GM23338 (cell line): ENCODE measurements around the gene GNAI1.

Experiments used
- CREB1 ChIP-seq: fragments of 250-450 bp; sonication (Bioruptor Pico); IDR thresholded peaks from 2 replicates; pipeline ENCODE4 v1.5.0; 2020; ENCODE audit warnings: low read depth, mild to moderate bottlenecking, moderate library complexity
- CTCF ChIP-seq, 2 experiments: fragments of 200-600 bp in 1 of 2; sonication (generic) in 1 of 2; conservative IDR thresholded peaks; 2 replicates each; pipeline versions ENCODE4 v1.5.1 to v1.6.1; 2016 to 2017; ENCODE audit warnings: antibody characterized with exemption in 2 of 2, low read depth in 2 of 2, mild to moderate bottlenecking in 2 of 2, moderate library complexity in 1 of 2
- ETS1 ChIP-seq: IDR thresholded peaks from 2 replicates; pipeline ENCODE4 v1.6.1; 2016; ENCODE audit warnings: antibody characterized with exemption
- EZH2 ChIP-seq: fragments of 200-600 bp; sonication (generic); IDR thresholded peaks from one replicate; pipeline ENCODE4 v1.8.0; 2017; ENCODE audit warnings: antibody characterized with exemption, mild to moderate bottlenecking, low read depth; ENCODE audit not compliant: unreplicated experiment
- EZH2phosphoT487 ChIP-seq: fragments of 200-600 bp; sonication (generic); IDR thresholded peaks from one replicate; pipeline ENCODE4 v1.8.1; 2018; ENCODE audit warnings: antibody characterized with exemption; ENCODE audit not compliant: unreplicated experiment
- JUNB ChIP-seq: IDR thresholded peaks from one replicate; pipeline ENCODE4 v1.6.1; 2016; ENCODE audit warnings: antibody characterized with exemption; ENCODE audit not compliant: unreplicated experiment
- NANOG ChIP-seq: IDR thresholded peaks from 2 replicates; pipeline ENCODE4 v1.6.1; 2016; ENCODE audit warnings: antibody characterized with exemption, borderline replicate concordance
- POLR2AphosphoS5 ChIP-seq: IDR thresholded peaks from 2 replicates; pipeline ENCODE4 v1.6.1; 2016; ENCODE audit warnings: antibody characterized with exemption, low read depth
- REST ChIP-seq: IDR thresholded peaks from one replicate; pipeline ENCODE4 v1.6.1; 2018; ENCODE audit warnings: antibody characterized with exemption; ENCODE audit not compliant: unreplicated experiment
- STAT1 ChIP-seq: IDR thresholded peaks from one replicate; pipeline ENCODE4 v1.6.1; 2016; ENCODE audit warnings: antibody characterized with exemption; ENCODE audit not compliant: unreplicated experiment
- ZNF114 ChIP-seq: fragments of 250-450 bp; sonication (Bioruptor Pico); IDR thresholded peaks from 2 replicates; pipeline ENCODE4 v1.5.0; 2020; ENCODE audit warnings: mild to moderate bottlenecking, moderate library complexity
- ZNF331 ChIP-seq: fragments of 250-450 bp; sonication (Bioruptor Pico); IDR thresholded peaks from 2 replicates; pipeline ENCODE4 v1.5.0; 2020; ENCODE audit warnings: low read depth, mild to moderate bottlenecking, moderate library complexity
- ZNF462 ChIP-seq: fragments of 250-450 bp; sonication (Bioruptor Pico); IDR thresholded peaks from 2 replicates; pipeline ENCODE4 v1.5.0; 2020; ENCODE audit warnings: mild to moderate bottlenecking, moderate library complexity

GRCh38 chr7:80243425-80243824 lies 108.8 kb downstream of the GNAI1 start:
- TF ChIP-seq REST (no peak), CTCF (conservative IDR thresholded peaks at IDR 0.05; ENCODE audit: low read depth in 2 of 2) (no peak), EZH2 (no peak), POLR2AphosphoS5 (no peak), CREB1 (no peak), EZH2phosphoT487 (no peak), ZNF331 (CRISPR knock-in tag) (no peak), STAT1 (no peak), ZNF462 (no peak), JUNB (no peak), ETS1 (no peak), NANOG (no peak), ZNF114 (no peak)
